Breast epithelium (tissue), 4 donors: Measurements from ENCODE around the gene HS6ST3. TPM values are rescaled to one million over a fixed set of nuclear protein-coding genes. Genes with fewer than 3 reads are reported as not detected.

Experiments
- DNase-seq, 2 donors: peaks; one replicate each; pipeline ENCODE4 v3.0.0-alpha.2; 2019; ENCODE audit warnings: low spot score in 2 of 2
- H3K27ac ChIP-seq, 2 donors: fragments of 200-600 bp; sonication (generic) in 1 of 2; one replicate each; pipeline ENCODE4 v1.5.1; 2016 to 2019; ENCODE audit warnings: mild to moderate bottlenecking in 1 of 2
- H3K27me3 ChIP-seq, 2 donors: fragments of 200-600 bp; sonication (generic) in 1 of 2; one replicate each; pipeline versions ENCODE4 v1.5.1 to v1.6.0; 2017 to 2019; ENCODE audit warnings: control low read depth in 1 of 2, mild to moderate bottlenecking in 1 of 2
- H3K36me3 ChIP-seq: fragments of 200-600 bp; one replicate; pipeline ENCODE4 v1.5.1; 2019
- H3K4me1 ChIP-seq, 2 donors: fragments of 200-600 bp; sonication (generic); one replicate each; pipeline ENCODE4 v1.5.1; 2016 to 2019; ENCODE audit warnings: control low read depth in 1 of 2
- H3K4me3 ChIP-seq, 3 donors: fragments of 200-600 bp; sonication (generic); 1 replicate in 2 of 3; 2 replicates in 1 of 3; pipeline ENCODE4 v1.5.1; 2016 to 2019; ENCODE audit warnings: mild to moderate bottlenecking in 3 of 3, moderate library complexity in 2 of 3
- H3K9me3 ChIP-seq, 2 donors: fragments of 200-600 bp; sonication (generic) in 1 of 2; one replicate each; pipeline ENCODE4 v1.5.1; 2016 to 2019; ENCODE audit warnings: control low read depth in 1 of 2
- POLR2A ChIP-seq: fragments of 450-650 bp; IDR thresholded peaks from one replicate; pipeline ENCODE4 v1.6.1; 2016; ENCODE audit warnings: antibody characterized with exemption, mild to moderate bottlenecking, moderate library complexity
- POLR2AphosphoS5 ChIP-seq, 3 donors: sonication (generic); formaldehyde crosslinking; IDR thresholded peaks; one replicate each; pipeline ENCODE4 v1.6.1; 2017; ENCODE audit warnings: antibody characterized with exemption in 3 of 3
- intact Hi-C: fragments of 100-400 bp; cut with DNase I; formaldehyde crosslinking; loops from one replicate; pipeline ENCODE4 v1.15.1; 2023; ENCODE audit warnings: low total_unique reads
- total RNA-seq, 3 donors: library from RNA; depleted of rRNA; stranded (reverse); fragments of >200 nt; gene quantifications; one replicate each; pipeline ENCODE4 v1.1.0, GENCODE V29; 2016
- TF ChIP-seq, protein P1 (sequence below), 3 donors: fragments of 450-650 bp; IDR thresholded peaks; one replicate each; pipeline ENCODE4 v1.5.1; 2016 to 2017; ENCODE audit warnings: antibody characterized with exemption in 3 of 3, mild to moderate bottlenecking in 3 of 3, moderate library complexity in 3 of 3

Gene HS6ST3
- total RNA-seq, 3 donors from 2014 or later = under 0.01 to 1.3 (median 0.59) TPM

DNA sequence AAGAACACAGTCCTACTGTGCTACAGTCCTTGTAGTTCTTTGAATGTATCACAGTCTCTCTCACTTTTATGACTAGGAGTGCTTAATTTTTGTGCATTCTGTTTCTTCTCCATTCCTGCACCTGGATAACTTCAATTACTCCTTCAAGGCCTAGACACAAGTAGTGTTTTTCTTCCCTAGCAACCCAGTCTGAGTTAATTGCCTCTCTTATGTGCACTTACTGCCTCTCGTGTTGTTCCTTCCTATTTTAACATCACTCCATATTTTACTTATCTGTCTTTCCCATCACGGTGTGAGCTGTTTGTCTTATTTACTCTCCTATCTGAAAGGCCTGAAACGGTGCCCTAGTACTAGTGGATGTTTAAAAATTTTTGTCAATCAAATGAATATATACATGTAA lies 101.5 kb downstream of the HS6ST3 start:
- DNase-seq = no peak
- Histone ChIP-seq H3K9me3 (no peaks in the 10 kb centered on the region), H3K36me3 (no peaks in the 10 kb centered on the region), H3K4me3 (no peak overlapping the region), H3K4me1 (no peaks in the 10 kb centered on the region), H3K27ac (no peak overlapping the region), H3K27me3 (no peaks in the 10 kb centered on the region)
- intact Hi-C loops = no loop called here
- TF ChIP-seq, protein P1, sequence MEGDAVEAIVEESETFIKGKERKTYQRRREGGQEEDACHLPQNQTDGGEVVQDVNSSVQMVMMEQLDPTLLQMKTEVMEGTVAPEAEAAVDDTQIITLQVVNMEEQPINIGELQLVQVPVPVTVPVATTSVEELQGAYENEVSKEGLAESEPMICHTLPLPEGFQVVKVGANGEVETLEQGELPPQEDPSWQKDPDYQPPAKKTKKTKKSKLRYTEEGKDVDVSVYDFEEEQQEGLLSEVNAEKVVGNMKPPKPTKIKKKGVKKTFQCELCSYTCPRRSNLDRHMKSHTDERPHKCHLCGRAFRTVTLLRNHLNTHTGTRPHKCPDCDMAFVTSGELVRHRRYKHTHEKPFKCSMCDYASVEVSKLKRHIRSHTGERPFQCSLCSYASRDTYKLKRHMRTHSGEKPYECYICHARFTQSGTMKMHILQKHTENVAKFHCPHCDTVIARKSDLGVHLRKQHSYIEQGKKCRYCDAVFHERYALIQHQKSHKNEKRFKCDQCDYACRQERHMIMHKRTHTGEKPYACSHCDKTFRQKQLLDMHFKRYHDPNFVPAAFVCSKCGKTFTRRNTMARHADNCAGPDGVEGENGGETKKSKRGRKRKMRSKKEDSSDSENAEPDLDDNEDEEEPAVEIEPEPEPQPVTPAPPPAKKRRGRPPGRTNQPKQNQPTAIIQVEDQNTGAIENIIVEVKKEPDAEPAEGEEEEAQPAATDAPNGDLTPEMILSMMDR (IDR thresholded peaks at IDR 0.05) = no peak
- TF ChIP-seq POLR2AphosphoS5 (IDR thresholded peaks at IDR 0.05) (no peak), POLR2A (no peak)

DNA sequence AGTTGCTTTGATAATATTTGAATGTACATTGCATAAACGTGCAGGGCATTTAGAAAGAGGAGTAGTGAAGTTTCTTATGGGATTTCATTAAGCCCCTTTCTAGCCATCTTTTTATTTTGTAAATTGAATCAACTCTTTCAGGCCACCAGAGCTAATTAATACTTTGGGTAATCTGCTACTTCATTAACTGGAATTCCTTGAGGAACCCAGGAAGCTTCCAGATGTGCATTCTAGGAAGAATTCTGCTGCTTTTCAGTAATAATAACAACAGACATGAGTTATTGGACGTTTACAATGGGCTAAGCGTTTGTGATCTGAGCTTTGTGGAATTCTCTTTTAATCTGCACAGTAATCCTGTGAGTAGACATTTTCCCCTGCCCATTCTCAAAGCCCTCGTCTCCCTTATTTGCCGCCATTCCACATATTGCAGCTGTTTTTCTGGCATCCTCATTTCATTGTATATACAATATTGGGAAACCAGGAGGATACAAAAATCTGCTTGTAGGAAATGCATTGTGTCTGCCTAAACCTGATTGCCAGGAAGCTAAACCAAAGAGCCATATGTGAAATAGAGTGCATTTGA lies 103.9 kb downstream of the HS6ST3 start:
- Histone ChIP-seq H3K4me1 (no peaks in the 10 kb centered on the region), H3K27me3 (no peaks in the 10 kb centered on the region), H3K27ac (no peak overlapping the region), H3K9me3 (no peaks in the 10 kb centered on the region), H3K4me3 (no peak overlapping the region), H3K36me3 (no peaks in the 10 kb centered on the region)
- intact Hi-C loops = no loop called here
- no peak for TF ChIP-seq POLR2A
- TF ChIP-seq POLR2AphosphoS5 (IDR thresholded peaks at IDR 0.05) = no peak
- TF ChIP-seq, protein P1 (IDR thresholded peaks at IDR 0.05) = no peak
- DNase-seq = no peak

DNA sequence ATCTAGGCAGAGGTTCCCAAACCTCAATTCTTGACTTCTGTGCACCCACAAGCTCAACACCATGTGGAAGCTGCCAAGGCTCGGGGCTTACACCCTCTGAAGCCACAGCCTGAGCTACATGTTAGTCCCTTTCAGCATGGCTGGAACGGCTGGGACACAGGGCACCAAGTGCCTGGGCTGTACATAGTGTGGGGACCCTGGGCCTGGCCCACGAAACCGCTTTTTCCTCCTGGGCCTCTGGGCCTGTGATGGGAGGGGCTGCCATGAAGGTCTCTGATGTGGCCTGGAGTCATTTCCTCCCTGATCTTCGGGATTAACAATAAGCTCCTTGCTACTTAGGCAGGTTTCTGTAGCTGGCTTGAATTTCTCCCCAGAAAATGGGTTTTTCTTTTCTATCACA lies 108.1 kb downstream of the HS6ST3 start:
- Histone ChIP-seq H3K4me3 (no peak overlapping the region), H3K27me3 (no peaks in the 10 kb centered on the region), H3K4me1 (no peaks in the 10 kb centered on the region), H3K27ac (no peak overlapping the region), H3K36me3 (no peaks in the 10 kb centered on the region), H3K9me3 (no peaks in the 10 kb centered on the region)
- no peak for TF ChIP-seq POLR2AphosphoS5 (IDR thresholded peaks at IDR 0.05)
- TF ChIP-seq, protein P1 (IDR thresholded peaks at IDR 0.05) = no peak
- no peak for TF ChIP-seq POLR2A
- DNase-seq = no peak
- intact Hi-C loops = no loop called here

DNA sequence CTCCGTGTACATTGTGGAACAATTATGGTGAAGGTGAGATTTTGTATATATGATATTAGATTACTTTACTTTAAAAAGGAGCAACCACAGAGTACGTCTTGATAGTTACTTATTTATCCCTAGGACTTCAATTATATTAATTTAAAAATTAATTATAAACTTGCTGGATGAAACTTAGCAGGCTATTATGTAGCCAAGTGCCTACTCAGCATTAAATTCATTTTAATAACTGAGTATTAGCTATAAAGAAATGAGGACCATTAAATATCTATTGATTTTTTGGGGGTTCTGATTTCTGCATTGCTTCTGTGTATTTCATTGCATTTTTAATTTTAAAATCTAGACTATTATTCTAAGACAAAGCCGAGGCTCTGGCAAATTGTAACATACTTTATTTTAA lies 109.4 kb downstream of the HS6ST3 start:
- intact Hi-C loops = no loop called here
- DNase-seq = no peak
- TF ChIP-seq, protein P1 (IDR thresholded peaks at IDR 0.05) = no peak
- TF ChIP-seq POLR2AphosphoS5 (IDR thresholded peaks at IDR 0.05) = no peak
- TF ChIP-seq POLR2A = no peak
- Histone ChIP-seq H3K27ac (no peak overlapping the region), H3K4me3 (no peak overlapping the region), H3K36me3 (no peaks in the 10 kb centered on the region), H3K9me3 (no peaks in the 10 kb centered on the region), H3K4me1 (no peaks in the 10 kb centered on the region), H3K27me3 (no peaks in the 10 kb centered on the region)

DNA sequence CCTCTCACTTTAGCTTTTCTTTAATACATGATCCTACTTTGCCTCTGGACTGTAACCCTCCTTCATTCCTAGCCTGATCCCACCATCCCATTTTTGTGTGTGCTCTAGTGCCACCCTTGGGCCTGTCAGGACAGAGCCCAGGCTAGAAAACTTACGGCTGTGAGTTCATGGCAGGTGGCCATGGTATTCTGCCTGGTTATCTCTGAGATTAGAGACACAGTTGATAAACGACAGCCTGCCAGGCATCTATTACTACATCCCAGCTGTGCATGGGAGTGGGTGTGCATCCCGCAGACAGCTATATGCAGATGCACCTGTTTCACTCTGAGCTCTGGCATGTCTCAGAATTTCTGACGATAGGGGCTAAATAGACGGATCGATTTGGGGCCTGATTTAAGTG lies 110.9 kb downstream of the HS6ST3 start:
- H3K27me3 ChIP-seq = no peaks in the 10 kb centered on the region
- DNase-seq = no peak
- no peaks in the 10 kb centered on the region for H3K36me3 ChIP-seq
- H3K27ac ChIP-seq = no peak overlapping the region
- intact Hi-C loops = no loop called here
- H3K4me3 ChIP-seq = no peak overlapping the region
- no peaks in the 10 kb centered on the region for H3K9me3 ChIP-seq
- no peaks in the 10 kb centered on the region for H3K4me1 ChIP-seq
- no peak for TF ChIP-seq POLR2AphosphoS5 (IDR thresholded peaks at IDR 0.05)
- TF ChIP-seq, protein P1 (IDR thresholded peaks at IDR 0.05) = no peak
- no peak for TF ChIP-seq POLR2A
